Ammon's horn (tissue), 1 donor: ENCODE measurements around the gene STAP1.
A peak's percentile ranks its signal among the peaks of the same experiment; 100 is the strongest.
"Not testable (repeated sequence)": the region's sequence is repeated elsewhere in the genome, so short reads cannot be mapped to it uniquely, and the experiment has no call there.

ENCODE experiments used
- DNase-seq: peaks from one replicate; pipeline ENCODE4 v3.0.0-alpha.2; 2016; ENCODE audit warnings: low spot score

STAP1 gene

GRCh38 chr4:67616478-67616877, 58.0 kb downstream of the STAP1 start:
- DNase-seq: no peak

- peak; percentile 28 for DNase-seq
Measured at GRCh38 chr4:67624939-67625338, 66.4 kb downstream of the STAP1 start.

- DNase-seq: no peak
Measured at GRCh38 chr4:67632492-67632891, 74.0 kb downstream of the STAP1 start.

- no peak for DNase-seq
Measured at GRCh38 chr4:67634741-67635140, 76.2 kb downstream of the STAP1 start.

- peak; percentile 32 for DNase-seq
Measured at GRCh38 chr4:67635331-67635730, 76.8 kb downstream of the STAP1 start.

GRCh38 chr4:67636978-67637377, 78.5 kb downstream of the STAP1 start:
- DNase-seq: not testable (repeated sequence)

GRCh38 chr4:67638136-67638535, 79.6 kb downstream of the STAP1 start:
- no peak for DNase-seq

GRCh38 chr4:67651536-67651935, 93.0 kb downstream of the STAP1 start:
- no peak for DNase-seq
